HG03175 (cell line): Measurements from ENCODE around the gene ZNF558.
A peak's percentile ranks its signal among the peaks of the same experiment; 100 is the strongest.

ENCODE experiments used
- ATAC-seq: cut with Tn5 transposase; IDR thresholded peaks from one replicate; pipeline ENCODE4 v1.9.1; 2021; ENCODE audit warnings: mild to moderate bottlenecking, moderate library complexity; ENCODE audit not compliant: unreplicated experiment

The ZNF558 gene

DNA sequence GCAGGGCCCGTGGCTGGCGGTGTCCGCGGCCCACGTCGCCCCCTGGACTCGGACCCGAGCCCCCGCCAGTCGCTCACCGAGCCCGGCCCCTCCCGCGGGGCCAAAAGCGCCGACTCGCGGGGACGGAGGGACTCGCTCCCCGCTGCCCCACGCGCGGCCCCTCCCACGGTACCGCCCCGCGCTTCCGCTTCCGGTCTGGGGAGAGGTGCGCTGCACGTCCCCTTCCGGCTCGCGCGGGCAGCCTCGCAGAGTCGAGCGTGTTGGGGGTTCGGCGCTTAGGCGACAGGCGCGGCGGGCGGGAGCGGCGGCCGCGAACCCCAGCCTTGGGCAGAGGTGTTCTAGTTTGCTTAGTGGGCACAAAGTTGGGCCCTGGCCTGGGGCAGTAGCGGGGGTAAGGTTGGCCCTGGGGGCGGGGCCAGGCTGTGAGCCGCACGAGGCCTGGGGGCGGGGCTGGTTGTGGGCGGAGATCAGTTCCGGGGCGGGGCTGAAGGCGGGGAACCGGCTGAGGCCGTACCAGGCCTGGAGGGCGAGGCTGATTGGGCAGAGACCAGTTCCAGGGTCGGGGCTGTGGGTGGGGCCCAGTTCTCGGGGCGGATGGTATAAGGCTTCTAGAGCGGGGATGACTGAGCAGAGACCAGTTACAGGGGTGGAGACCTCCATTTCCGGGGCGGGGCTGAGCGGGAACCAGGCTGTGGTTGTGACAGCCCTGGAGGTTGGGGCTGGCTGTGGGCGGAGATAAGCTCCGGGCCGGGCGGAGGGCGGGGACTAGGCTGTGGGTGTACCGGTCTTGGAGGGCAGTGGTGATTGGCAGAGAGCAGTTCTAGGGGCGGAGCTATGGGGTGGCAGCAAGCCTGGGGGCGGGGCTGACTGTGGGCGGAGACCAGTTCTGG is at the start of gene ZNF558, which contains the start of gene MBD3L1:
Gene ZNF558, minus strand, starts transcription at position 173 of the 890 bp plus-strand sequence. CDS start 9,645 bp downstream, outside the sequence.
Gene MBD3L1, plus strand, starts transcription at position 246 of the 890 bp plus-strand sequence. CDS start 10,302 bp downstream, outside the sequence.
- ATAC-seq = peak; percentile 89

DNA sequence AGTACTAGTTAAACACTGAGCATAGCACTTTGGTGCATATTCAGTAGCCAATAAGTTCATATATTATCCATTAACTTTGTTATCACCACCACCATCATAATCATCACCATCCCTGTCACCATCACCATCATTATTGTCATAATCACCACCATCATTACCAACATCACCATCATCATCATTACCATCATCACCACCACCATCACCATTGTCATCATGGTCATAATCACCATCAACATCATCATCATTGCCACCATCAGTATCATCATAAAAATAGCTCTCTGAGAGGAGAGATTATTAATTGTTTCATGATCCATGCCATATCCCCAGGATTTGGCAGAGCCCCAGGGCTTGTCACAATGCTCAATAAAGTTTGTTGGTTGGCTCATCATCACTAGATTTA is 49.4 kb upstream of the ZNF558 start:
- ATAC-seq = no peak

DNA sequence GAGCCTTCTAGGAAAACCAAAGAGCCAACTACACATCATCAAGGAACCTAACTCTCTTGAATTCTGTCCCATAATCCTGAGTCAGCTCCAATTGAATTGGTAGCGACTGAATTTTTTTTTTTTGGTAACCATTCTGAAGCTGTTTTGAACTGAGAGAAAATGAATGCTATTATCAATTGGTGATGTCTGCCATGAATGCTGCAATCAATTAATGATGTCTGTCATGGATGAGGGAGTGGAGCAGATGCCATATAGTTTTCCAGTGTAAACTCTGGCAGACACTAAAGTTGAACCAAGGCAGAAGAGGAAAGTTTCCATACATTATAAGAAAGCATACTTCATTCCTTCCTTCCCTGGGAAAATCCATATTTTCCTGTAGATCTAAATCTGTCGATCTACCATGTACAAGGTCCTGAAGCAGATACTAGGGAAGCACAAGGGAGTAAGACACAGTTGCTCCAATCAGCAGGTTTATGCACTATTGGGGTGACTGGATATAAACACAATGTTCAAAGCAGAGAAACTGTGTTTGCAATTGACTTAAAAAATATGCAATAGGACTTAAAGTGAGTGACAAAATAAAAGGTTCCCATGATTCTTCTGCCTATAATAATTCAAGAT is 48.9 kb upstream of the ZNF558 start:
- ATAC-seq = no peak

DNA sequence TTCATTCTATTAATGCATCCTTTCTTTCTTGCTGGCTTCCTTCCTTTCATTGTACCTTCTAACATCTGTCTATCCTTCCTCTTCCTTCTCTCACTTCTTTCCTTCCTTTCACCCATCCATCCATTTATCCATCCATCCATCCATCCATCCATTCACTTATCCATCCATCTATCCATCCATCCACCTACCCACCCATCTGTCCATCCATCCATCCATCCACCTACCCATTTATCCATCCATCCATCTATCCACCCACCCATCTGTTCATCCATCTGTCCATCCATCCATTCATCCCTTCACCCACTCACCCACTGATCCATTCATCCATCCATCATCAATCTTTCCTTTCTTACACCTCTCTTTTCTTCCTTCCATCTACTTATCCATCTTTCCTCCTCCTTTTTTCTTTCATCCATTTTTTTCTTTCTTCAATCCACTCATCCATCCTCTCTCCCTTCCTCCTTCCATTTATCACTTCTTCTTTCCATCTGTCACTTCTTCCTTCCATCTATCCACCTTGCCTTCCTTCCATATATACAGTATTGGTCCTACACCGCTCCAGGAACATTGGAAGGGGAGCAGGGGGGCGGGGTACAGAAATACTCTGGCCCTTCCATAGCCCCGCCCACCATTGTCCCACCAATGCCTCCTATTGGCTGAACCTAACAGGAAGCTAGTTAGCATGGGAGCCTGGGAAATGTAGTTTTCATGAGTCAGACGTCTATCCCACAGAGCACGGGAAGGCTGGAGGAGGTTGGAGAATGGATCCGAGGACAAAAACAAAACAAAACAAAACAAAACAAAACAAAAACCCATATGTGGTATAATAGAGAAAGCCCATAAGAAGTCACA is 46.0 kb upstream of the ZNF558 start:
- no peak for ATAC-seq

DNA sequence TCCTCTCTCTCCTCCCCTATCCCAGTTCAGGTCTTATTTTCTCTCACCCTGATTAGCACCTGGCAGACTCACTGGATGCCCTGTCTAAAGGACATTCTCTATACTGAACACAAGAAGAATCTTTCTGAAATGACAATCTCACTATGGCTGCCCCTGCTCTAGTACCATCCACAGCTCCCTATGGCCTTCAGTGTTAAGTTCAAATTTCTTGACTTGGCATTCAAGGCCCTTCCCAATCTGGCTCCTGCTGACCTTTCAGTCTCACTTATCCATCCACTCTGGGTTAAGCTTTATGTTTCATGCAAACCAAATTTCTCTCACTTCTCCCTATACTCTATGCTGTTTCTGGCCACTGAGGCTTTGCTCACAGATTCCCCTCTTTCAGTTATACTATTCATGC is 34.2 kb upstream of the ZNF558 start:
- ATAC-seq = no peak

DNA sequence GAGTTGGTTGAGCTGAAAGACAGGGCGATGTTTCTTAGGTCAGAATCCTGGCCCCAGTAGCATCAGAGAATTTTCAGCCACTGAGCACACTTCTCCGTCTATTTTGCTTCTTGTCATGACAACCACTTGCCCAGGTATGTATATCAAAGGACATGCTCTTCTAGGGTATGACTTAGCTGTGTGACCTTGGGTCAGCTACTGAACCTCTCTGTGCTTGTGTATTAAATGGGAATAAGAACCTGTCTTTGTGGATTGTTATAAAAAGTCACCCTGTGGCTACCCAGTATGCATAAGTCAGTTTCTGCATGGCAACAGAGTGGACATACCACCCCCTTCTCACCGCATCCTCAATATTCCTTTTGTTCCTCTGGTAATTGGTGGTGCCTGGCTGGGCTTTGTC is 26.2 kb upstream of the ZNF558 start:
- ATAC-seq = no peak

DNA sequence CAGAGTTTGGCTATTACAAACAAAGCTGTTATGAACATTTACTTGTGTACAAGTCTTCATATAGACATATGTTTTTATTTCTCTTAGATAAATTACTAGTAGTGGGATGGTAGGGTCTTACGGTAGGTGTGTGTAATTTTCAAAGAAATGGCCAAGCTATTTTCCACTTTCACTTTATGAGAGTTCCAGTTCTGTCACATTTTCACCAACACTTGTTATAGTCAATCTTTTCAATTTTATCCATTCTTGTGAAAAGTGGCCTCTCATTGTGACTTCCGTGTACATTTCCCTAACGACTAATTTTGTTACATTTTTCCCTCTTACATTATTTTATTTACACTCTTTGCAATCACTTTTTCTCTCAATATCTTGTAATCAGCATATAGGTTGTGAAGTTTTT is 18.4 kb upstream of the ZNF558 start:
- ATAC-seq = no peak

DNA sequence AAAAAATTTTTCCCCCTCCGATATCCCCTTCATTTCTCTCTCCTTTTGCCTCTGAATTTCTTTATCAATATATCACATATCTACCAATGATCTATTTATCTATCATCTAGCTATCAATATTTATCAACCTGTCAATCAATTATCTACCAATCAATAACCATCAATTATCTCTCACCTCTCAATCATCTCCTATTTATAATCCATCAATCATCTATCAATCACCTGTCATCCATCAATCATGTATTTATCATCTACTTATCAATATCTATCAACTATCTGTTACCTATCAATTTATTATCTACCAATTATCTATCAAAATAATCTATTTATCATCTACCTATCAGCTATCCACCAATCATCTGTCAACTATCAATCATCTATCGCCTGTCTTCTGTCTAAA is 17.1 kb upstream of the ZNF558 start:
- ATAC-seq = no peak

DNA sequence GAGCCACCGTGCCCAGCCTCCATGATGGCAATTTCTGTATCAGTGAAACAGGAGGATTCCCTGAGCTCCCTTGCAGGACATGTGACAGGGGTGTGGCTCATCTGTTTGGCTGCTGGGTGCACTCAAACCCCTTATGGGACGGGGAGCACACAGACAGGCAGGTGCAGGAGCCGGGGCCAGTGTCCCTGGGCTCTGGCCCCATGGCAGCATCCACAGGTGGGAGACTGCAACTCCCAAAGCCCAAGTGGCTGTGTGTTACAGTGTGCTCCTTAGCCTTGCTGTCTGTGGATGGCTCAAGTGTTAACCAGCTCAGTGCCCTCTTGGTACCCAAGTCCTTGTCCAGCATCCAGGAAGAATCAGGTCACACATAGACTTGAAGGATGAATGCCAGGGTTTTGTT is 14.7 kb upstream of the ZNF558 start:
- no peak for ATAC-seq

DNA sequence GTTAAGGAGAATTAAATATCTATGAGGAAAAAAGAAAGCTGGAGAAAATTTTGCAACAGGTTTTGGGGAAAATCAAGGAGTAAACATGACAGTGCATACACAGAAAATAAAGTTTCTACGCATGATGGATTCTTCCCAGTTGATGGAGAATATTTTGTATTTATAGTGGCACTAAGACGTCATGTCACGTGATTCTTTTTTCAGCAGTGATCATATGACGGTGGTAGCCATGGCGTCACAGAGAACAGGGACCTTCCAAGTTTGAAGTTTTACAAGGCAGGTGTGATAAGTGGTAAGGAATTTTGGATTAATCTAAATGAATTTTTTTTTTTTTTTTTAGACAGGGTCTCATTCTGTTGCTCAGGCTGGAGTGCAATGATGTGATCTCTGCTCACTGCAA is 8.6 kb upstream of the ZNF558 start:
- ATAC-seq = no peak

DNA sequence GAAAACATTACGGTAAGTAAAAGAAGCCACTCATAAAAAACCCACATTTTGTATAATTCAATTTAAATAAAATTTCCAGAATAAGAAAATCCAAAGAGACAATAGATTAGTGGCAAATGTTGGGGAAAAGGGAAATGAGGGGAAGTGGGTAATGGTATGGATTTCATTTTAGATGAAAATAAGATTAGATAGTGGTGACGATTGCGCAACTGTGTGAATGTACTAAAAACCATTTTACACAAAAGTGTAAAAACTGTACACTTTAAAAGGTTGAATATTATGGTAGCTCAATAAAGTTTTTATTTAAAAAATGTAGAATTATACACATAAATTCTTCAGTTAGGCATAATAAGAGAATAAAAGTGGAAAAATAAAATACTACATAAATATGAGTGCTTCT is 3.8 kb upstream of the ZNF558 start:
- ATAC-seq = no peak

DNA sequence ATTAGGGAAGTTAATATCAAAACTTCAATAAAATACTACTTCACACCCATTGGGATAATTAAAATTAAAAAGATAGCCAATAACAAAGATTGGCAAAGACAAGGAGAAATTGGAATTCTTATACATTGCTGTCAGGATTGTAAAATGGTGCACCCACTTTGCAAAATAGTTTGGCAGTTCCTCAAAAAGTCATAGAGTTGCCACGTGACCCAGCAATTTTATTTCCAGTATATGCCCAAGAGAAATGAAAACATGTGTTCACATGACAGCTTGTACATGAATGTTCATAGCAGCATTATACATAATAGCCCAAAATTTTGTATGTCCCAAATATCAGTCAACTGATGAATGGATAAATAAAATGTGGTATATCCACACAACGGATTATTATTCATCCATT is 3.3 kb upstream of the ZNF558 start:
- ATAC-seq = no peak

DNA sequence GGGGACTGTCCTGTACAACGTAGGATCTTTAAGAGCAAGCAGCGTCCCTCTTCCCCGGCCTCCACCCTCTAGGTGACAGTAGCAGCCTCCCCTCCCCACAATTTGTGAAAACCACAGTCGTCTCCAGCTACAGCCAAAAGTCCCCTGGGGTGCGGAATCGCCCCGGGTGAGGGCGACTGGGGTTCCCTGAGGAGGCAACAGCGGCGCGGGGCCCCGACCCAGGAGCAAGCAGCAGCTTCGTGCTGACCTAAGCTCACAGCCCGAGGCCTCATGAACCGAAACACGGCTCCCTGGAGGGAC is 322 bp downstream of the ZNF558 start:
- ATAC-seq = peak; percentile 18

DNA sequence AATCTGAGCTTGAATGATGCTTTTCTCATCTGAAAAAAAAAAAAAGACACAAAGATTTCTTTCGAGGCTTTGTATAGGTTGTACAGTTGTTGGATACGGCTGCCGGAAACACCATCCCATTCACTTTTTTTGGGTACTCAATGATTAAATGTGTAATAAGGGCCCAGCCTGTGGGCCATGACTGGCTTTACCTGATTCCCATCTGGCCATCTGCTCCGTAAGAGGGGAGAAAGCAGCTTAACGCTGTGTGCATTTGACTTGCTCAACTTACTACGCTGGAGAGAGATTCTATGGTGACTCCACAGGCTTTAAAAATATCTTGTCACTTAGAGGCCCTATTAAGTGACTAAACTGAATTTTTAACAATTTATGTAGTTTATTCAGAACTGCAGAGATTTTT is 731 bp downstream of the ZNF558 start:
- ATAC-seq = no peak

DNA sequence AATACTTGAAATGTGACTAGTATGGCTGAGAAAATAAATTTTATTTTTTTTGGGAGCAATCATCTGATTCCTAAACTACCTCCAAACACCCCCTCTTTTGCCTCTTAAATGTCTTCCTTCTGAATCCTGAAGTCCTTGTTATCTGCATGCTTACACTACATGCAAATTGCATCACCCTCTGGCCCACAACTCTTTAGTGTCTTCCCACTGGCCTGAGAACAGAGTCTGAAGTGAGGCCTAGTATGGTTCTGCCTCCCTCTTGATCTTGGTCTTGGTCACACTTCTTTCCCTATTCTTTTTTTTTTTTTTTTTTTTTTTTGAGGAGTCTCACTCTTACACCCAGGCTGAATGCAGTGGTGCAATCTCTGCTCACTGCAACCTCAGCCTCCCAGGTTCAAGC is 4.8 kb downstream of the ZNF558 start:
- no peak for ATAC-seq

DNA sequence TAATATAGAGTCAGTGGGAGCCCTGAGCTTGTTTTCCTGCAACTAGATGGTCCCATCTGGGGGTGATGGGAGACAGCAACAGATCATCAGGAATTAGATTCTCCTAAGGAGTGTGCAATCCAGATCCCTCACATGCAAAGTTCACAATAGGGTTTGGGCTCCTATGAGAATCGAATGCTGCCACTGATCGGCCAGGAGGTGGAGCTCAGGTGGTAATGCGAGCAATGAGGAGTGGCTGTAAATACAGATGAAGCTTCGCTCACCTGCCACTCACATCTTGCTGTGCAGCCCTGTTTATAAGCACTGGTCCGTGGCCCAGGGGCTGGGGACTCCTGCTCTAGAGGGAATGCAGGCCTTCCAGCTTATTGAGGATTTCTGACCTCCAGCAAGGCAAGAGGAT is 5.7 kb downstream of the ZNF558 start:
- no peak for ATAC-seq

DNA sequence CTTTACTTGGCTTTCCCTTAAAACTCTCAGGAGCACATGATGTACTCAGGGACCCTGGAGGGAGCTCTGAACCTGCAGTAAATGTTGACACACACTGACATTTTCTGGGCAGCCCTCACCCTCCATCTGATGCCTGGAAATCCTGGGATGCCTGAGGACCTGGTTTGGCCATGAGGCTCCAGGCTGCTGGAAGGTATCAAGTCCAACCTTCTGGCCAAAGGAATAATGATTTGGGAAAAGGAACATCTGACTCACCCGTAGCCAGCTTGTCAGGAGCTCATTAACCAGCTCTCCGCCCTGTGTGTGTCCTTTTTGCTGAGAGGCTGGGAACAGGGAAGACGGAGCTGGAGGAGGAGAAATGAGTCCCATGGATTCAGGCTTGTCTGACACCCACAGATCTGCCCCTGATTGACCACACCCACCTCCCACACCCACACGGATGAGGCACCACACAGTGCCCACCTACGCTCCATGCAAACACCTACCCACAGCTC is 10.3 kb downstream of the ZNF558 start:
- ATAC-seq = no peak

DNA sequence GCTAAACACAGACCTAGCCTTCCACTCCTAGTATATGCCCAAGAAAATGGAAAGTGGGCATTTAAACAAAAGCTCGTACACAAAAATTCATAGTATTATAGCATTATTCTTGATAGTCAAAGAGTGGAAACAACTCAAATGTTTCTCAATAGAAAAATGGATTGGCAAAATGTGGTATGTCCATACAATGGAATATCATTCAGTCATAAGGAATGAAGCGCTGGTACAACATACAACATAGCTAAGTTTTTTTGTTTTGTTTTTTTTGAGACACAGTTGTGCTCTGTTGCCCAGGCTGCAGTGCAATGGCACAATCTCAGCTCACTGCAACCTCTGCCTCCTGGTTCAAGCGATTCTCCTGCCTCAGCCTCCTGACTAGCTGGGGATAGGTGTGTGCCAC is 11.9 kb downstream of the ZNF558 start:
- ATAC-seq = no peak

DNA sequence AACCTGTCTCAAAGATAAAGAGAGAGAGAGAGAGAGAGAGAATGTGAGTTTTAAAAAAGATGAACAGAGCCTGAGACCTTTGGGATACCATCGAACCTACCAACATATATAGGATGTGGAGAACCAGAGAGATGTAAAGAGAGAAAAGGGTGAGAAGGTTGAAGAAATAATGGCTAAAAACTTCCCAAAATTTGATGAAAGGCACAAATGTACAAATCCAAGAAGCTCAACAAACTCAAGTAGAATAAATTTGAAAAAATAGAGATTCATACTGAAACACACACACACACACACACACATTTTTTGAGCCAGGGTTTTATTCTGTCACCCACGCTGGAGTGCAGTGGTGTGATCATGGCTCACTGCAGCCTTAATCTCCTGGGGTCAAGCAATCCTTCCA is 16.3 kb downstream of the ZNF558 start:
- ATAC-seq = no peak

DNA sequence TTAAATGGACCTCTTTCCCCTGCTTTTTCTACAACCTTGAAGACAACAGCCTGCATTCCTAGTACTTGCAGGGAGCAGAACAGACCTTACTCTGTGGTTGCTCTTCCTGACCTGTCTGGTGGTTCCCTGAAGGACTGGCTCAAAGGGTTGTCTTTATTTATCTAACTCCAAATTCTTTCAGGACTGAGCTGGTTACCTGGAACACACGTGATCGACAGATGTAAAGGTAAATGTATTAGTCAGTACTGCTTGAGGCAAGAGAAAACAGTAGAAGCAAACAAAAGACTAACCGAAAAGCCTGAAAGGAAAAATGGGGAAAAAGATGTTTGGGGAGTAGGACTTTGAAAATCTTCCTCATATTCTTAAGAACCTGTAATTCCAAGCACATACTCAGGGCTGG is 17.9 kb downstream of the ZNF558 start:
- no peak for ATAC-seq
